Keratinocyte (primary cell): Measurements from ENCODE around the gene CAMK2G.

Experiments
- CTCF ChIP-seq, 3 experiments: IDR thresholded peaks in 1 of 3; conservative IDR thresholded peaks in 1 of 3; optimal IDR thresholded peaks in 1 of 3; 2 replicates in 2 of 3; 3 replicates in 1 of 3; pipeline versions ENCODE3 to v1.5.1; 2011; ENCODE audit warnings: low read length in 3 of 3, mild to moderate bottlenecking in 3 of 3, moderate library complexity in 2 of 3, control low read depth in 1 of 3, inconsistent platforms in 1 of 3; ENCODE audit not compliant: insufficient read depth in 2 of 3; ENCODE audit errors: extremely low read depth in 1 of 3
- EZH2 ChIP-seq: IDR thresholded peaks from one replicate; pipeline ENCODE4 v1.6.1; 2012; ENCODE audit warnings: inconsistent platforms, mild to moderate bottlenecking, low read length, moderate library complexity

- TF ChIP-seq CTCF (optimal IDR thresholded peaks at IDR 0.05 in 1 of 3, IDR thresholded peaks at IDR 0.05 in 1 of 3, conservative IDR thresholded peaks at IDR 0.05 in 1 of 3; ENCODE audit: extremely low read depth in 1 of 3, insufficient read depth in 2 of 3, low read length in 3 of 3) (no peak), EZH2 (no peak)
These were observed 26.9 kb upstream of the CAMK2G start for GRCh38 chr10:73901261-73901660.
